Adrenal gland (tissue), 5 donors: ENCODE data around the gene PACS1.

ENCODE experiments used
- CTCF ChIP-seq, 6 experiments: fragments of 450-650 bp in 4 of 6; fragments of 200-600 bp in 2 of 6; sonication (generic) in 1 of 6; IDR thresholded peaks; 1 replicate in 5 of 6; 2 replicates in 1 of 6; pipeline versions ENCODE4 v1.5.1 to v1.8.0; 2016 to 2021; ENCODE audit warnings: antibody characterized with exemption in 6 of 6, mild to moderate bottlenecking in 2 of 6, moderate library complexity in 1 of 6
- POLR2A ChIP-seq, 2 donors: fragments of 450-650 bp; IDR thresholded peaks; one replicate each; pipeline ENCODE4 v1.6.1; 2017; ENCODE audit warnings: antibody characterized with exemption in 2 of 2, mild to moderate bottlenecking in 2 of 2, moderate library complexity in 1 of 2
- donor health status: DM: no; HTN: no; CAD: no.

- TF ChIP-seq CTCF (IDR thresholded peaks at IDR 0.05) (no peak), POLR2A (IDR thresholded peaks at IDR 0.05) (no peak)
These were observed 74.1 kb downstream of the PACS1 start for GRCh38 chr11:66143996-66144678.
